ENCODE measurements around the gene NPPC.

DNA sequence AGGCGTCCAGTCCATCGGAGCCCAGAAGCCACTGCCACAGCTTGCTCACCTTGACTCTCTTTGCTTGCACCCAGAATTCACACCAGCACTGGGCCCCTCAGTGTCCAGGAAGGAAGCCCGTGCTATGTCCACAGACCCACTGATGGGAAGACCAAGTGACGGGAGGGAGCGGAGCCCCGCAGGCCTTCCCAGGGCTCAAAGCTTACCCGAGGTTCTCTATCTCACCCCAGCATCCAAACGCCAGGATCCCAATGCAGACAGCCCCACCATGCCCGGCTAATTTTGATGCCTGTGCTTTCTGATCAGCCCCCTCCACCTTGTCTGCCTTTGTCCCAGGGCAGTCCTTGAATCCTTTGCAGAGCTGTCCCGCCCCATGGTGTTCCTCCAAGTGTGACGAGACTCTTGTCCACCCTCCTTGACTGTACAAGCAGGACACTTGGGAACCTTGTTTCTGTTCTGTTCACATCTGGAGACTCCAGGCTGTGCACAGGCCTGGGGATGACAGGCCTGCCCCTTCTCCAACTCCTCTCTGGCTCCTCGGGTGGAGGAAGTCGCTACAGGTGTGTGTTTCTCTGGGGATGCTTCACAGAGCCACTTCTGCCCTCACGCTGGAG, 12.0 kb downstream of the NPPC start:
- TF ChIP-seq POLR2AphosphoS5 (IDR thresholded peaks at IDR 0.05), result no peak
- TF ChIP-seq, protein P1, sequence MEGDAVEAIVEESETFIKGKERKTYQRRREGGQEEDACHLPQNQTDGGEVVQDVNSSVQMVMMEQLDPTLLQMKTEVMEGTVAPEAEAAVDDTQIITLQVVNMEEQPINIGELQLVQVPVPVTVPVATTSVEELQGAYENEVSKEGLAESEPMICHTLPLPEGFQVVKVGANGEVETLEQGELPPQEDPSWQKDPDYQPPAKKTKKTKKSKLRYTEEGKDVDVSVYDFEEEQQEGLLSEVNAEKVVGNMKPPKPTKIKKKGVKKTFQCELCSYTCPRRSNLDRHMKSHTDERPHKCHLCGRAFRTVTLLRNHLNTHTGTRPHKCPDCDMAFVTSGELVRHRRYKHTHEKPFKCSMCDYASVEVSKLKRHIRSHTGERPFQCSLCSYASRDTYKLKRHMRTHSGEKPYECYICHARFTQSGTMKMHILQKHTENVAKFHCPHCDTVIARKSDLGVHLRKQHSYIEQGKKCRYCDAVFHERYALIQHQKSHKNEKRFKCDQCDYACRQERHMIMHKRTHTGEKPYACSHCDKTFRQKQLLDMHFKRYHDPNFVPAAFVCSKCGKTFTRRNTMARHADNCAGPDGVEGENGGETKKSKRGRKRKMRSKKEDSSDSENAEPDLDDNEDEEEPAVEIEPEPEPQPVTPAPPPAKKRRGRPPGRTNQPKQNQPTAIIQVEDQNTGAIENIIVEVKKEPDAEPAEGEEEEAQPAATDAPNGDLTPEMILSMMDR (IDR thresholded peaks at IDR 0.05), result no peak
